Forelimb muscle (tissue), 1 donor: ENCODE data around the gene SLC24A4. TPM values are rescaled to one million over a fixed set of nuclear protein-coding genes. Genes with fewer than 3 reads are reported as not detected.
"Not testable (repeated sequence)": the region's sequence is repeated elsewhere in the genome, so short reads cannot be mapped to it uniquely, and the experiment has no call there.

Experiments
- DNase-seq: peaks from one replicate; pipeline ENCODE4 v3.0.0-alpha.2; 2013; ENCODE audit warnings: low read depth
- polyA plus RNA-seq: library from polyadenylated mRNA; unstranded; fragments of 120-200 nt; gene quantifications from one replicate; pipeline ENCODE4 v1.2.1, GENCODE V29; 2013; ENCODE audit not compliant: insufficient read length

SLC24A4 gene
- polyA plus RNA-seq, 1 donor = 2.1 TPM

DNA sequence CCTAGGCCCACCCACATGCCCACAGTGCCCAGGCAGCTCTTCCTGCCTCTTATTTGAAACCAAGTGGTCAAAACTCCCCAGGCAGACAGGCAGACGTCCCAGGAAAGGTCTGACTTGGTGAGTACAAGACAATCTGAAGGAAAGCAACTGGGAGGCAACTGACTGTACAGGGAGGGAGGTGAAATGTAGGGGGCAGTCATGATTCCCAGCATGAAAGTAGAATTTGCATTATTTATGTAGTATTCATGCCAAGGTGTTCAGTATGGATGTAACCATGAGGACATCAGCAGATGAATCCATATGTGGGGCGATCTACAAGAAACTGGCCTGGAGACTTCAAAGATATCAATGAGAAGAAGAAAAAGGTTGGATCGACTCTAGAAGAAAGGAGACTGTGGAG lies 46.1 kb downstream of the SLC24A4 start:
- no peak for DNase-seq

DNA sequence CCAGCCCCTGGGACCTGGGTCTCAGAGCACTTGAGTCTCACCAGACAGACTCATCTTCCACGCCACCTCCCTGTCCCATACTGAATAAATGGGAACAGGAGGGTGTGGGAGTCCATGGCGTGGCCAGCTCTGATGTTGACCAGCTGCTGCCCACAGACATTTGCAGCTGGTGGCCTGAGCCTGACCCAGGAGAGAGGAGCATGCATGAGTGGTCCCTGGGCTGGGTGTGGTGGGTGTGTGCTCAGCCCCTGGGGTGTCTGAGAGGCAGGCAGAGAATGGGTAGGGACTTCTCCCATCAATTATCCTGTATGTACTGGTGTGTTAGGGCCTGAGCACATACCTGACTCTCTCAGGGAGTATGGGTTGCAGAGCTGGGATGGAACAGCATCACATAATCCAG lies 49.3 kb downstream of the SLC24A4 start:
- DNase-seq = no peak

- DNase-seq = no peak
Observed at GRCh38 chr14:92373336-92373735, 50.4 kb downstream of the SLC24A4 start.

DNA sequence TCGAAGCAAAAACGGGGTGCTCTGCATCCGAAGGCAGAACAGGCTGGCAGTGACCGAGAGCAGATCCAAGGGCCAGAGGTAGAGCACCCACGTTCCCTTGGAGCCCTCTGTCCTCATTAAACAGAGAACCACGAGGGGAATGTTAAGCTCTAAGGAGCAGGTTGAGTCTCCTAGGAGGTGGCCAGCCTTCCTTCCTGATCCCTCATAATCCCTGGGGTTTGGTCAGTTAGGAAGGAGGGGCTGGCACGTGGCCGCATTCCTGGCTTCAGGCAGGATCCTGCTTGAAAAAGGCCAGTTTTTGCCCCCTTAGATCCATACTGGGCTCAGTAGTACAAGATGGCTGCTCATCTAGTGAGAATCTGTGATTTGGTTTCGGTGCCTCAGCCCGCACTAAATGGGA lies 57.2 kb downstream of the SLC24A4 start:
- no peak for DNase-seq

DNA sequence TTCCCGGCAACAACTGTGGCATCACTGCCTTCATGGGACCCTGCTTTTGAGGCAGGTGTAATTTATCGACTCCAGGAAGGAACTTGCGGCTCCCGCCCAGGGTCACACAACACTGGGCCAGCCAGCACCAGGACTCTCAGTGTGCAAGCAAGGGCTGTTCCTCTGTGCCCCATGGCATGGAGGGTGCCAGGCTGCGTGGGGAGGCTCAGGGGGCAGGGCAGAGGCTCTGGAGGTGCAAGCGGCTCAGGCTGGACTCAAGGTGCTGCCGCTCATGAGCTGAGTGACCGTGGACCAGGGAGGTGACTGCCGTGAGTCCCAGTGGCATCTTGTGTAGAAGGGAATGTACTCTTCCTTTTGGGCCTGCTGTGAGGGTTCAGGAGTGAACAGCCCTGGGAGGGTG lies 57.6 kb downstream of the SLC24A4 start:
- no peak for DNase-seq

- DNase-seq = no peak
Observed at GRCh38 chr14:92382677-92383076, 59.7 kb downstream of the SLC24A4 start.

DNA sequence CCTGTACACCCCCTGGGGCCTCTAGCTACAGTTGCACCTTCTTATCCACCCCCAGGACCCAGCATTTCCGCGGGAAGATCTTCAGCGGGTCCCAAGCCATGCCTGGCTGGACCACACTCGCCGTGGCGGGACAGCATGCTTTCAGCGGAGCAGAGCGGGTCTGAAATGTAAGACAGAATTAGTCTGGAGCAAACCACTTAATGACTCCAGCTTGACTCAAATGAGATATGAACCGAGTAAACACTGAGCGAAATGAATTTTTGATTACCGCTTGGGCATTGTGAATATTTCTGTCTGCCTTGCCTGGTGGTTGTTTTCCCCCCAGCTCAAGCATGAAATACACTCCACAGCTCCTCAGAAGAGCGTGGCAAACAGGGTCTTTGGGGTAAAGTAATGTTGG lies 60.8 kb downstream of the SLC24A4 start:
- no peak for DNase-seq

DNA sequence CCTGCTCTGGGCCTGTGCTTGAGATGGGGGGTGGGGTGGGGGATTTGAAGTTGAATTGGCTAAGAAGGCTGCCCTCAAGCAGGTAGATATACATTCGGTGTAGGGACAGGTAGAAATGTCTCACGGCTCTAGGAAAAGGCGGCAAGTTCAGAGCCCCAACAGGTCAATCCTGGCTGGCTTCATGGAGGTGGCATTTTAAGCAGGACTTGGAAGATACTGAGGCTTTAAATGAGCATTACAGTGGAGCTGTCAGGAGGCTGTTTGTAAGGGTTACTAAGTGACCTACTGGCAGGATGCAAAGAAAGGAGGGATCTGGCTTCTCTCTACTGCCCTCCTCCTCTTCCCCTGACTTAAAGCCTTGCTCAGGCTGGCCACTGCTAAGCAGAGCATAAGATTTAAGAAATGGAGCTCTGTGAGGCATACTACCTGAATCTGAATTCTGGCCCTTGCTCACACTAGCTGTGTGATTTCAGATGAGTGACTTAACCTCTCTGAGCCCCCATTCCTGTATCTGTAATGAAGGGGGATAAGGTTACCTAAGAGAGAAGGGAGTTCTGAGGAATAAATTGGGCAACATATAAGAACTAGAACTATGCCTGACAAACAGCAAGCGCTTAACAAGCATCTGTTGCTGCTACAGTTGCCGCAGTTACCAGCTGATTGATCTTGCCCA lies 61.6 kb downstream of the SLC24A4 start:
- DNase-seq = no peak

DNA sequence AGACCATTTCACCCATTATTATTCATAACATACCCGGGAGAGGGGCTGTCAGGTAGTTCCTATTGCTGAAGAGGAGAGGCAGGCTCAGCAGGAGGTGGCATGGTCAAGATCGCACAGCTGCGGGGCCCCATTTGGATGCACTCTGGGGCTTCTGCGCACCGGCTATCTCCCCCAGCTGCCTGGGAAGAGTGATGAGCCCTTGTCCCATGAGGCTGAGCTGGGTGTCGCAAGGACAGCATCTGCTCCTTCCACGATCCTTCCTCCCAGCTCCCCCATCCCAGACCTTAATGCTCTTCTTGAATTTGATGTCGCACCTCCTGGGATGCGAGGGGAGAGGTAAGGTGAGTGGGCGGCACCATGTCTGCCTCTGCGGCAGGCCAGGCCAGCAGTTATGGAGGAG lies 62.6 kb downstream of the SLC24A4 start:
- no peak for DNase-seq

DNA sequence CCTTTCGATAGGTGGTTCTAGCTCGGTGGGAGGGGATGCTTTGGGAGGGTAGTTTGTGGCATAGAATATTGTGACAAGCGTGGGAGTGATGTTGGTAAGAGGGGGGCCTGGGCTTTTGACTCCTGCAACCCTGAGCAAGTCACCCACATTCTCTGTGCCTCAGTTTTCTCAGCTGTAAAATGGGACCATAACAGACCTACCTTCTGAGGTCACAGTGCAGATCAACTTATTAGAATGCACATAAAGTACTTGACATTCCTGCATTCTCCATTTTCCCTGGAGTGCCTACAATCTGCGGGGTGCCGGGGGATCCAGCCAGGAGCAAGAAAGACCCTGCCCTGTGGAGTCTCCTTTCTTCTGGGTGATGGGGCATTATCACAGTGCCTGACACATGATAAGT lies 63.2 kb downstream of the SLC24A4 start:
- no peak for DNase-seq

- no peak for DNase-seq
Observed at GRCh38 chr14:92386637-92387036, 63.7 kb downstream of the SLC24A4 start.

- DNase-seq = no peak
Observed at GRCh38 chr14:92387578-92387977, 64.6 kb downstream of the SLC24A4 start.

- no peak for DNase-seq
Observed at GRCh38 chr14:92389598-92390158, 66.7 kb downstream of the SLC24A4 start.

DNA sequence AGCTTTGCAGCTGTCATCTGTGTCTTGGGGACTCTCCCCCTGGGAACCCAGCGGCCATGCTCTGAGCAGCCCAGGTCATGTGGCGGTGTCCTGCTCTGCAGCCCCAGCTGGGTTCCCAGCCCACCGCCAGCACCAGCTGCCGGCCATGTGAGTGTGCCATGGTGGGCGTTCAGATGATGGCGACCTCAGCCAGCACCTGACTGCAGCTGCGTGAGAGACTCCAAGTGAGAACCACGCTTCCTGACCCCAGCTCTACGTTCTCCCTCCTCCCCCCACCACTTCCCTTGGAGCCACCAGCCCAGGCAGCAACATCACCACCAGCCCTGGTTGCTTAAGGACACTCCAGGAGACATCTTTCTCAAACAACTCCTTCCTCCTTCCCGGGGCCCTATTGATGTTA lies 68.8 kb downstream of the SLC24A4 start:
- DNase-seq = no peak

DNA sequence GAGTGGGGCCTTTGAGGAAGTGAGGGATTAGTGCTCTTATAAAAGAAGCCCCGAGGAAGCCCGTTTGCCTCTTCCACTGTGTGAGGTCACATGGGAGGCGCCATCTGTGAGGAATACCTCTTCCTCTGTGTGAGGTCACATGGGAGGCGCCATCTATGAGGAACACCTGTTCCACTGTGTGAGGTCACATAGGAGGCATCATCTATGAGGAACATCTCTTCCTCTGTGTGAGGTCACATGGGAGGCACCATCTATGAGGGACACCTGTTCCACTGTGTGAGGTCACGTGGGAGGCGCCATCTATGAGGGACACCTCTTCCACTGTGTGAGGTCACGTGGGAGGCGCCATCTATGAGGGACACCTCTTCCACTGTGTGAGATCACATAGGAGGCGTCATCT lies 69.7 kb downstream of the SLC24A4 start:
- DNase-seq = no peak

- DNase-seq = no peak
Observed at GRCh38 chr14:92397150-92397952, 74.4 kb downstream of the SLC24A4 start.

GRCh38 chr14:92397953-92398564 lies 75.1 kb downstream of the SLC24A4 start:
- DNase-seq = no peak

DNA sequence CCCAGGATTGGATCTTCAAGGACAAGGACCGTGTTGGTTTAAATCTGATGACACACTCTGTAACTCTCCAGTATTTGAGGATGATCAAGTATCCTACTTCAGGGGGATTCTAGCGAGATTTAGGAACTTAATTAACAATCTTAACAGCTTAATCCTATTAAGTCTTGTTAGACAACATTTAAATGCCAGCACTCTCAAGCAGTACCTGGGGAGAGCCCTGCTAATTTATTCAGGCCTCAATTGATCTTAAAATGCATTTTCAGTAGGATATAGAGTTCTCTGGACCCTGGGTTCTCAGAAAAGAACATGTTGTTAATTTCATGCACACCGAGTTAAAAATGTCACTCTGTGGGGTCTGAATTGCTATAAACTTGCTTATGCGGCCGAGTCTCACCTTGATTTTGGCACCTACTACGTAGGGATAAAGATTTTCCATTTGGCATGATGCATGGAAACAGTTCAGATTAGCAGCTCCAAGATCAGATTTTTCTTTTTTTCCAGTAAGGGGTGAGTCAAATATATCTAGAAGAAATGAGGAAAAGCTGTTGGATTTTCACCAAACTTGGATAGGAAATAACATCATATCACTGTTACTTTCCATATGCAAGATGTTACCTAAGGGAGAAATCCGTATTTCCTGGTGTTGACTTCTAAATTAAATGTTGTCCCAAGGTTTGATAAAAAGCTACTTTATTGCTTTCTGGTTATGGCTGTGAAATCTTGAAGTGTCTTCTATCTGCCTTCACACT lies 76.1 kb downstream of the SLC24A4 start:
- peak; percentile 84 for DNase-seq

DNA sequence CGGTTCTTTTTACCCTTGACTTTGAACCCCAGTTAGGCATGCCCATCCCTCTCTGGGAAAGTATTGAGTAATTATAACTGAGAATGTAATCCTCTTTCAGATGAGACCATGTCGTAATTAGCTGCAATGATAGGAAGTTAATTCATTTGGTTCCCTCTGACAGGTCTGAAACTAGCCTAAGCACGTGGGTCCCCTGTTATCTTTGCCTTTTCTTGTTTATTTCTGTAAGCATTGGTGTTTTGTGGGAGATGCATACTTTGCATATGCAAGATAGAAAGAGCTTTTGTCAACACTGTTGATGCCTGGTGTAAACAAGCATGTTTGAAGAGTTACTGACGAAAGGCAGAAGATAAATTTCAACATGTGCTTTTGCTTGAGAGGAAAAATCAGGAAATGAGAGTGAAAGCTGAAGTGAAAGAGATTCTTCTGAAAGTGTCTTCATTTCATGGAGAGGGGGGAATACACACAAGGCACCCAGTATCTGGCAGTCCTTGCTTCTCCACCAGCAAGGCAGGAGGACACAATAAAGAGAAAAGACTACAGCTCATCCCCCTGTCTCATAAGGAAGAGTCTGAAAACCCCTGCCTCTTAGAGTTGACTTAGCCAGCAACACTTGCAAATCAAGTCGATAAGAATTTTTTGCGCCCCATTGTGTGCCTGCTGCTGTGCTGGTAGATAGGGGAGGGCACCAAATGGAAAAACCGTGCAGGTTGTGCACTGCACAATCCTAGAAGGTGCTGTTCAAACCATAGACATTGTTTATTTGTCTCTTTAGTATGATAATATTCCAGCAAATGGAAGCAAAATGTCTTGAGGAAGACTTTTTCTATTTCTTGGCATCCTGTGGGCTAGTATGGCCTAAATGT lies 77.8 kb downstream of the SLC24A4 start:
- DNase-seq = no peak

DNA sequence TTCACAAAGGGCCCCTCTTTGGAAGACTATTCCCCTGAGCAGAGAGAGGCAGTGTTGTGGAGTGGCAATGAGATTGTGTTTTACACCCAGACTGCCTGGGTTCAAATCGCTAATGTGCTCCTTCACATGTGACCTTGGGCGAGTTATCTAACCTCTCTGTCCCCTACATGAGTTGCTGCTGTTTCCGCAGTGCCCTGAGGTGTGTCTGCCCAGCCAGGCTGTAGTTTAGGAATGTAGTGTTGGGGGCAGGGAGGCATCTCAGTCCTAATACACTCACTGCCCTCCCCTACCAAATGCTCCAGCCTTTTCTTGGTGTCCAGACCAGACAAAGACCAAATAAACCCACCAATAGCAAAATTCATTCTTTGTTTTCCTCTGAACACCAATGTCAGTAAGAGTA lies 78.6 kb downstream of the SLC24A4 start:
- no peak for DNase-seq

DNA sequence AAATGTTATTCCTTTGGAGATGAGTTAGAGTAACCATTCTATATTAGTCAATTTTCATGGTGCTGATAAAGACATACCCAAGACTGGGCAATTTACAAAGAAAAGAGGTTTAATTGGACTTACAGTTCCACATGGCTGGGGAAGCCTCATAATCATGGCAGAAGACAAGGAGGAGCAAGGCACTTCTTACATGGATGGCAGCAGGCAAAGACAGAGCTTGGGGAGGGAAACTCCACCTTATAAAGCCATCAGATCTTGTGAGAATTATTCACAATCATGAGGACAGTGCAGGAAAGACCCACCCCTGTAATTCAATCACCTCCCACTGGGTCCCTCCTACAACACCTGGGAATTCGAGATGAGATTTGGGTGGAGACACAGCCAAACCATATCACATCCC lies 79.5 kb downstream of the SLC24A4 start:
- DNase-seq = not testable (repeated sequence)
